H9 (cell line): ENCODE data around the gene METTL23. TPM values are rescaled to one million over a fixed set of nuclear protein-coding genes. Genes with fewer than 3 reads are reported as not detected.
A peak's percentile ranks its signal among the peaks of the same experiment; 100 is the strongest.

ENCODE experiments used
- DNase-seq: peaks from one replicate; pipeline ENCODE4 v3.0.0-alpha.2; 2017
- H2AFZ ChIP-seq: one replicate; pipeline ENCODE4 v1.6.1; 2013; ENCODE audit warnings: mild to moderate bottlenecking, low read length, control low read depth, moderate library complexity
- H2AK5ac ChIP-seq: 2 replicates; pipeline ENCODE4 v1.6.1; 2013; ENCODE audit warnings: low read length, control low read depth, mixed read lengths; ENCODE audit not compliant: insufficient read length
- H2BK120ac ChIP-seq: one replicate; pipeline ENCODE4 v1.6.1; 2013; ENCODE audit warnings: low read depth, mild to moderate bottlenecking, low read length, control low read depth, inconsistent platforms; ENCODE audit not compliant: poor library complexity, severe bottlenecking
- H2BK12ac ChIP-seq: 2 replicates; pipeline ENCODE4 v1.6.1; 2013; ENCODE audit warnings: low read length, control low read depth, mixed read lengths, low read depth; ENCODE audit not compliant: insufficient read length
- H2BK15ac ChIP-seq: 2 replicates; pipeline ENCODE4 v1.6.1; 2013; ENCODE audit warnings: low read depth, low read length, control low read depth
- H2BK20ac ChIP-seq: one replicate; pipeline ENCODE4 v1.6.1; 2013; ENCODE audit warnings: low read depth, mild to moderate bottlenecking, low read length, control low read depth, inconsistent platforms; ENCODE audit not compliant: poor library complexity, severe bottlenecking
- H2BK5ac ChIP-seq: 2 replicates; pipeline ENCODE4 v1.6.1; 2013; ENCODE audit warnings: low read length, control low read depth, mixed read lengths; ENCODE audit not compliant: insufficient read length
- H3K14ac ChIP-seq: 2 replicates; pipeline ENCODE4 v1.6.1; 2013; ENCODE audit warnings: low read length, control low read depth; ENCODE audit not compliant: insufficient read depth
- H3K18ac ChIP-seq: 2 replicates; pipeline ENCODE4 v1.6.1; 2013; ENCODE audit warnings: low read depth, mild to moderate bottlenecking, mixed read lengths, low read length, control low read depth; ENCODE audit not compliant: insufficient read length
- H3K23ac ChIP-seq: 2 replicates; pipeline ENCODE4 v1.6.1; 2013; ENCODE audit warnings: low read length, control low read depth, mixed read lengths, low read depth; ENCODE audit not compliant: insufficient read length
- H3K23me2 ChIP-seq: 2 replicates; pipeline ENCODE4 v1.6.1; 2013; ENCODE audit warnings: low read depth, mild to moderate bottlenecking, mixed read lengths, low read length, control low read depth; ENCODE audit not compliant: insufficient read length, poor library complexity, severe bottlenecking
- H3K27ac ChIP-seq: 2 replicates; pipeline ENCODE4 v1.5.1; 2013; ENCODE audit warnings: low read length, control low read depth, mixed read lengths, low read depth; ENCODE audit not compliant: insufficient read length
- H3K27me3 ChIP-seq: 2 replicates; pipeline ENCODE4 v1.6.1; 2013; ENCODE audit warnings: low read length, control low read depth, inconsistent platforms; ENCODE audit not compliant: insufficient read depth
- H3K4ac ChIP-seq: 2 replicates; pipeline ENCODE4 v1.6.1; 2013; ENCODE audit warnings: low read depth, mild to moderate bottlenecking, control low read depth, inconsistent platforms, low read length, moderate library complexity
- H3K4me1 ChIP-seq: 2 replicates; pipeline ENCODE4 v1.6.1; 2013; ENCODE audit warnings: low read length, control low read depth, inconsistent platforms; ENCODE audit not compliant: insufficient read depth
- H3K4me2 ChIP-seq: 2 replicates; pipeline ENCODE4 v1.6.1; 2013; ENCODE audit warnings: low read length, control low read depth, mixed read lengths; ENCODE audit not compliant: insufficient read length, insufficient read depth
- H3K56ac ChIP-seq: 2 replicates; pipeline ENCODE4 v1.6.1; 2013; ENCODE audit warnings: low read depth, mild to moderate bottlenecking, mixed read lengths, low read length, control low read depth; ENCODE audit not compliant: insufficient read length
- H3K79me1 ChIP-seq: 2 replicates; pipeline ENCODE4 v1.6.1; 2013; ENCODE audit warnings: low read depth, mild to moderate bottlenecking, moderate library complexity, low read length, control low read depth, inconsistent platforms; ENCODE audit not compliant: insufficient read depth, poor library complexity, severe bottlenecking
- H3K79me2 ChIP-seq: 2 replicates; pipeline ENCODE4 v1.6.1; 2013; ENCODE audit warnings: low read length, control low read depth, inconsistent platforms; ENCODE audit not compliant: insufficient read depth
- H3K9ac ChIP-seq: 2 replicates; pipeline ENCODE4 v1.6.1; 2013; ENCODE audit warnings: low read length, control low read depth, mixed read lengths; ENCODE audit not compliant: insufficient read length; ENCODE audit errors: extremely low read depth
- H3K9me3 ChIP-seq: one replicate; pipeline ENCODE4 v1.6.1; 2013; ENCODE audit warnings: low read depth, low read length, inconsistent platforms; ENCODE audit not compliant: control insufficient read depth
- H3T11ph ChIP-seq: one replicate; pipeline ENCODE4 v1.6.1; 2013; ENCODE audit warnings: mild to moderate bottlenecking, low read length, control low read depth, inconsistent platforms
- H4K20me1 ChIP-seq: one replicate; pipeline ENCODE4 v1.6.1; 2013; ENCODE audit not compliant: control insufficient read depth, insufficient read length, insufficient read depth
- H4K5ac ChIP-seq: 2 replicates; pipeline ENCODE4 v1.6.1; 2013; ENCODE audit warnings: low read depth, mild to moderate bottlenecking, mixed read lengths, low read length, control low read depth; ENCODE audit not compliant: insufficient read length
- H4K8ac ChIP-seq: replicated peaks from 2 replicates; pipeline ENCODE4 v1.6.1; 2013; ENCODE audit warnings: low read length, control low read depth, mixed read lengths, low read depth; ENCODE audit not compliant: insufficient read length
- H4K91ac ChIP-seq: 2 replicates; pipeline ENCODE4 v1.6.1; 2013; ENCODE audit warnings: low read depth, mild to moderate bottlenecking, moderate library complexity, mixed read lengths, low read length, control low read depth; ENCODE audit not compliant: insufficient read length
- H3K27ac Mint-ChIP-seq, 3 experiments: 2 replicates in 2 of 3; 3 replicates in 1 of 3; pipeline ENCODE4 v1.8.0; 2020 to 2021; ENCODE audit warnings: mixed read lengths in 3 of 3, mild to moderate bottlenecking in 1 of 3, moderate library complexity in 1 of 3
- H3K27me3 Mint-ChIP-seq: 2 replicates; pipeline ENCODE4 v1.8.0; 2021; ENCODE audit warnings: low read depth, mild to moderate bottlenecking, moderate library complexity, mixed read lengths
- H3K36me3 Mint-ChIP-seq, 3 experiments: 2 replicates in 2 of 3; 3 replicates in 1 of 3; pipeline ENCODE4 v1.8.0; 2020 to 2021; ENCODE audit warnings: low read depth in 3 of 3, mixed read lengths in 3 of 3; ENCODE audit not compliant: insufficient read depth in 1 of 3
- H3K4me1 Mint-ChIP-seq, 2 experiments: 2 replicates each; pipeline ENCODE4 v1.8.0; 2020; ENCODE audit warnings: mixed read lengths in 2 of 2
- H3K4me3 Mint-ChIP-seq, 2 experiments: 2 replicates in 1 of 2; 3 replicates in 1 of 2; pipeline ENCODE4 v1.8.0; 2020 to 2021; ENCODE audit warnings: mild to moderate bottlenecking in 2 of 2, mixed read lengths in 2 of 2, moderate library complexity in 1 of 2
- H3K9me3 Mint-ChIP-seq, 2 experiments: 2 replicates in 1 of 2; 3 replicates in 1 of 2; pipeline ENCODE4 v1.8.0; 2020; ENCODE audit warnings: mild to moderate bottlenecking in 2 of 2, mixed read lengths in 2 of 2, moderate library complexity in 1 of 2
- CTCF ChIP-seq: fragments of 200-600 bp; sonication (generic); conservative IDR thresholded peaks from 3 replicates; pipeline ENCODE4 v1.8.0; 2021; ENCODE audit warnings: antibody characterized with exemption, mild to moderate bottlenecking
- WGBS: extraction: QIAGEN DNeasy Blood & Tissue Kit; methylation state at CpG from one replicate; pipeline ENCODE4 v1.1.7; 2013; ENCODE audit warnings: missing lambda C conversion rate, low lambda C conversion rate, mixed read lengths; ENCODE audit not compliant: insufficient read length; ENCODE audit errors: extremely low coverage; 5-methylcytosine and 5-hydroxymethylcytosine counted together
- total RNA-seq: library from RNA; stranded (reverse); gene quantifications from 2 replicates; pipeline ENCODE4 v1.2.1, GENCODE V29; 2021

Gene METTL23
- total RNA-seq, 1 experiment from 2014 or later, result 29.9 TPM

GRCh38 chr17:76775021-76775600 lies 48.5 kb downstream of the METTL23 start:
- Histone ChIP-seq H4K91ac (no peak overlapping the region), H3K56ac (no peak overlapping the region), H3K9me3 (no peaks in the 10 kb centered on the region), H3K4me1 (no peaks in the 10 kb centered on the region), H3K79me1 (no peaks in the 10 kb centered on the region), H3T11ph (no peak overlapping the region), H2BK20ac (no peak overlapping the region), H3K23ac (no peak overlapping the region), H3K27me3 (no peaks in the 10 kb centered on the region), H3K14ac (no peak overlapping the region), H3K18ac (no peak overlapping the region), H2AK5ac (no peak overlapping the region), H2BK120ac (no peak overlapping the region), H4K8ac (no peak overlapping the region), H3K79me2 (no peaks in the 10 kb centered on the region), H2BK15ac (no peak overlapping the region), H3K4ac (no peak overlapping the region), H2AFZ (no peak overlapping the region), H3K23me2 (no peaks in the 10 kb centered on the region), H3K4me2 (no peak overlapping the region), H4K5ac (no peak overlapping the region), H2BK12ac (no peak overlapping the region), H3K9ac (no peak overlapping the region), H2BK5ac (no peak overlapping the region), H3K27ac (no peak overlapping the region), H4K20me1 (no peaks in the 10 kb centered on the region)
- Mint-ChIP-seq H3K4me1 (no peaks in the 10 kb centered on the region), H3K27ac (0 out of 7 replicates have a peak overlapping the region, but pooled peaks of 1 of the 3 experiments have one; percentile 68), H3K27me3 (no peaks in the 10 kb centered on the region), H3K9me3 (no peaks in the 10 kb centered on the region), H3K4me3 (no peak overlapping the region), H3K36me3 (peaks cover 6 to 58% (median 42%) of the 10 kb centered on the region in 3 experiments; a peak in 6 of 7 replicates)
- WGBS, result no CpG with 5 or more reads among the region's 10 CpGs
- no peak for TF ChIP-seq CTCF
- no peak for DNase-seq
